HG02884 (cell line): ENCODE results near the gene RORC.
"Not testable (repeated sequence)": the region's sequence is repeated elsewhere in the genome, so short reads cannot be mapped to it uniquely, and the experiment has no call there.

Source experiments
- ATAC-seq: cut with Tn5 transposase; IDR thresholded peaks from one replicate; pipeline ENCODE4 v1.9.1; 2021; ENCODE audit warnings: mild to moderate bottlenecking, moderate library complexity; ENCODE audit not compliant: unreplicated experiment

The RORC gene

GRCh38 chr1:151807131-151807530 is 24.5 kb downstream of the RORC start:
- ATAC-seq: no peak

GRCh38 chr1:151806170-151806569 is 25.4 kb downstream of the RORC start:
- ATAC-seq: no peak

- no peak for ATAC-seq
Measured at GRCh38 chr1:151805066-151805820, 26.4 kb downstream of the RORC start, which contains the start of gene LINGO4. TSS of gene LINGO4 (minus strand) at chr1:151805419. CDS start at chr1:151802704, 2,715 bp downstream.

- no peak for ATAC-seq
Measured at GRCh38 chr1:151803915-151804314, 27.7 kb downstream of the RORC start.

- ATAC-seq: no peak
Measured at GRCh38 chr1:151803164-151803563, 28.4 kb downstream of the RORC start.

- ATAC-seq: no peak
Measured at GRCh38 chr1:151802372-151802771, 29.2 kb downstream of the RORC start.

- no peak for ATAC-seq
Measured at GRCh38 chr1:151801846-151802245, 29.8 kb downstream of the RORC start.

- no peak for ATAC-seq
Measured at GRCh38 chr1:151801310-151801820, 30.2 kb downstream of the RORC start.

- no peak for ATAC-seq
Measured at GRCh38 chr1:151800830-151801229, 30.8 kb downstream of the RORC start.

GRCh38 chr1:151799179-151800022 is 32.2 kb downstream of the RORC start:
- ATAC-seq: no peak

- ATAC-seq: no peak
Measured at GRCh38 chr1:151798571-151798970, 33.0 kb downstream of the RORC start.

- no peak for ATAC-seq
Measured at GRCh38 chr1:151790940-151791651, 40.5 kb downstream of the RORC start.

- peak; percentile 89 for ATAC-seq
Measured at GRCh38 chr1:151790071-151790939, 41.3 kb downstream of the RORC start, which contains the start of gene TDRKH. TSS of gene TDRKH (minus strand) at chr1:151790500. CDS start at chr1:151783022, 7,478 bp downstream.

- no peak for ATAC-seq
Measured at GRCh38 chr1:151787689-151788088, 43.9 kb downstream of the RORC start.

GRCh38 chr1:151783796-151784195 is 47.8 kb downstream of the RORC start:
- ATAC-seq: no peak

GRCh38 chr1:151782741-151783140 is 48.9 kb downstream of the RORC start:
- no peak for ATAC-seq

- ATAC-seq: not testable (repeated sequence)
Measured at GRCh38 chr1:151782026-151782425, 49.6 kb downstream of the RORC start.

- not testable (repeated sequence) for ATAC-seq
Measured at GRCh38 chr1:151780736-151781135, 50.9 kb downstream of the RORC start.

GRCh38 chr1:151779852-151780251 is 51.8 kb downstream of the RORC start:
- ATAC-seq: no peak

- no peak for ATAC-seq
Measured at GRCh38 chr1:151777317-151777716, 54.3 kb downstream of the RORC start.
